Middle frontal gyrus (tissue), 1 donor: ENCODE data around the gene SOWAHA.
"Not testable (repeated sequence)": the region's sequence is repeated elsewhere in the genome, so short reads cannot be mapped to it uniquely, and the experiment has no call there.

Experiments used
- DNase-seq: peaks from one replicate; pipeline ENCODE4 v3.0.0-alpha.2; 2015; ENCODE audit warnings: low spot score; ENCODE audit errors: extremely low spot score

Gene SOWAHA

GRCh38 chr5:132849347-132849746, 36.2 kb downstream of the SOWAHA start:
- DNase-seq = no peak

GRCh38 chr5:132850066-132850465, 37.0 kb downstream of the SOWAHA start:
- no peak for DNase-seq

GRCh38 chr5:132853323-132853722, 40.2 kb downstream of the SOWAHA start:
- no peak for DNase-seq

DNA sequence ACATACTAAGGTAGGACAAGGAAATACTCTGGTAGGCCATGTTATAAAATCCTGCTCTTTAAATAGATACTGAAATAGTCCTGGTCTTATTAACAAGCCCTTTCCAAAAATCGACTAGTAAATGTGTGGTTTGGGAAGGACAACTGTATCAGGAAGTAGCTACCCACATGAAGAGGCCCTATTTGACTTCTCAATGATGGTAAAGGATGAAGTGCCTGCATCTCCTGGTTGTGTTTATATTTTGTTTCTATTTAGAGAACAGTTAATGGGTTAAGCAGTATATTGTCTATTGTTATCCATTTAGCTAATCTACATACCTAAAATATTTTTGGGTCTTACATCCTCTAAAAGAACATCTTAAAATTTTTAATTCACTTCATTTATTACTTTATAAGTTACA, 40.7 kb downstream of the SOWAHA start:
- no peak for DNase-seq

GRCh38 chr5:132854301-132854700, 41.2 kb downstream of the SOWAHA start:
- DNase-seq = no peak

GRCh38 chr5:132854992-132855391, 41.9 kb downstream of the SOWAHA start:
- not testable (repeated sequence) for DNase-seq

DNA sequence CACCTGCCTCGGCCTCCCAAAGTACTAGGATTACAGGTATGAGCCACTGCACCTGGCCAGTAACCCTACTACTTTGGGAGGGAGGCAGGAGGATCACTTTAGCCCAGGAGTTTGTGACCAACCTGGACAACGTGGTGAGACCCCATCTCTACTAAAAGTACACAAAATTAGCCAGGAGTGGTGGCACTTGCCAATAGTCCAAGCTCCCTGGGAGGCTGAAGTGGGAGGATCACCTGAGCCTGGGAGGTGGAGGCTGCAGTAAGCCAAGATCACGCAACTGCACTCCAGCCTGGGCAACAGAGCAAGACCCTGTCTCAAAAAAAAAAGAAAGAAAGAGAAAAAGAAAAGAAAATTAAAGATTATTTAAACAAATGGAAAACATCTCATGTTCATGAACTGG, 42.9 kb downstream of the SOWAHA start:
- no peak for DNase-seq

- DNase-seq = no peak
These were observed 46.9 kb downstream of the SOWAHA start for GRCh38 chr5:132859889-132860437.

GRCh38 chr5:132860742-132861141, 47.6 kb downstream of the SOWAHA start:
- DNase-seq = no peak

DNA sequence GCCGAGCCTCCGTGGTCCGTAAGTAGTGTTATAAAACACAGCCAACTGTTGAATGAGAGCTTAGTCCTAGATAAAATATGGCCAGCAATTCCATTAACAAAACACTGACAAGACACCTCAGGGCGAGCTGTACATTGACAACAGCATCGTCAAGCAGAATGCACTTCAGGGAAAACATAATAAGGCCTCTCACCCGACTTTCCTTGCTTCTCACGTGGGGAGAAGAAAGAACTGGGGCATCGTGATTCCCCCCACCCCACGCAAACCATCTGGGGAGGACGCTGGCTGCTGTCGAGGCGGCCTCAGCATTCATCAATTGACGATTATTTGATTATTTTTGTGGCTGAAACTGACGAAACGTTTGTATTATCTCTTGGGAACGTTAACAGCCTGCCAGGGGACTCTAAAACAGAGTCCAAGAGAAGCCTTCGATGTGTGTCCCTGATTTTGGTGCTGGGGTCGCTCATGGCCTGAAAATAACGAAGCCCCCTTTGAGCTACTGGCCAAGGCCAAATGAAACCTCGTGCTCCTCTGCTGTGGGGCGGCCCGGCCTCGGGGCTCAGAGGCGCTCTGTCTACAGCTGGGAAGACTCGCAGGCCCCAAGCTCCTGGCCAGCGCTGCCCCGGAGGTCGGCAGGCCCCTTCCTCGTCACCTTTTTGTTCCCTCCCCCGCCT, 52.7 kb downstream of the SOWAHA start:
- DNase-seq = no peak
